B cell (primary cell): ENCODE results near the gene MPIG6B. TPM values are rescaled to one million over a fixed set of nuclear protein-coding genes. Genes with fewer than 3 reads are reported as not detected.

ENCODE experiments used
- ATAC-seq: fragments of 200-7000 bp; cut with Tn5 transposase; one replicate; pipeline ENCODE4 v1.10.0; 2021; ENCODE audit warnings: low read depth, mild to moderate bottlenecking, moderate number of reproducible peaks, moderate library complexity
- CTCF ChIA-PET: fragments of 350-600 bp; sonication (Branson Sonifier 250); formaldehyde crosslinking; loops from one replicate; lab custom pipeline; 2021; ENCODE audit warnings: antibody characterized with exemption, inconsistent platforms; lab: Charles Lee
- POLR2A ChIA-PET: fragments of 350-600 bp; sonication (Branson Sonifier 250); formaldehyde crosslinking; loops from one replicate; lab custom pipeline; 2021; ENCODE audit warnings: antibody characterized with exemption; lab: Charles Lee
- DNase-seq: peaks from one replicate; pipeline ENCODE4 v3.0.0; 2013
- H2AFZ ChIP-seq: 2 replicates; pipeline ENCODE4 v1.6.1; 2012; ENCODE audit warnings: mild to moderate bottlenecking, low read depth, low read length; ENCODE audit not compliant: insufficient read depth, poor library complexity, severe bottlenecking
- H3K27ac ChIP-seq, 2 donors: 1 replicate in 1 of 2; 2 replicates in 1 of 2; pipeline ENCODE4 v1.5.1; 2012 to 2013; ENCODE audit warnings: low read length in 2 of 2, mild to moderate bottlenecking in 2 of 2, moderate library complexity in 1 of 2
- H3K27me3 ChIP-seq, 4 experiments: fragments of 200-600 bp in 1 of 4; sonication (generic) in 1 of 4; replicated peaks in 1 of 4; 1 replicate in 2 of 4; 2 replicates in 2 of 4; pipeline versions ENCODE4 v1.6.1 to v1.7.0; 2013 to 2016; ENCODE audit warnings: low read length in 3 of 4, mild to moderate bottlenecking in 2 of 4, mixed read lengths in 1 of 4, moderate library complexity in 1 of 4; ENCODE audit not compliant: insufficient read depth in 4 of 4, control insufficient read depth in 3 of 4; ENCODE audit errors: control extremely low read depth in 1 of 4
- H3K36me3 ChIP-seq, 2 experiments: replicated peaks in 1 of 2; 1 replicate in 1 of 2; 2 replicates in 1 of 2; pipeline versions ENCODE4 v1.6.1 to v1.7.1; 2013; ENCODE audit warnings: low read length in 1 of 2; ENCODE audit not compliant: insufficient read depth in 2 of 2, control insufficient read depth in 1 of 2; ENCODE audit errors: control extremely low read depth in 1 of 2, extremely low read depth in 1 of 2
- H3K4me1 ChIP-seq, 2 donors: fragments of 200-600 bp in 1 of 2; sonication (generic) in 1 of 2; 1 replicate in 1 of 2; 2 replicates in 1 of 2; pipeline versions ENCODE4 v1.5.1 to v1.6.1; 2013 to 2017; ENCODE audit warnings: low read length in 2 of 2; ENCODE audit not compliant: control insufficient read depth in 2 of 2, insufficient read depth in 2 of 2
- H3K4me2 ChIP-seq: replicated peaks from 2 replicates; pipeline ENCODE3; 2012; ENCODE audit warnings: mild to moderate bottlenecking, low read depth, low read length; ENCODE audit not compliant: poor library complexity, severe bottlenecking
- H3K4me3 ChIP-seq, 5 experiments: fragments of 200-600 bp in 1 of 5; sonication (generic) in 1 of 5; 1 replicate in 3 of 5; 2 replicates in 2 of 5; pipeline versions ENCODE4 v1.5.1 to v1.7.0; 2011 to 2016; ENCODE audit warnings: low read length in 4 of 5, mild to moderate bottlenecking in 4 of 5, low read depth in 2 of 5, control low read depth in 1 of 5, moderate library complexity in 1 of 5; ENCODE audit not compliant: insufficient read depth in 1 of 5; ENCODE audit errors: control extremely low read depth in 1 of 5, extremely low read depth in 1 of 5
- H3K79me2 ChIP-seq: fragments of 200-600 bp; sonication (generic); one replicate; pipeline ENCODE4 v1.6.0; 2016; ENCODE audit warnings: low read length; ENCODE audit not compliant: control insufficient read depth, insufficient read depth
- H3K9ac ChIP-seq: fragments of 200-600 bp; sonication (generic); 2 replicates; pipeline ENCODE4 v1.6.1; 2017; ENCODE audit warnings: mild to moderate bottlenecking, low read length, moderate library complexity
- H3K9me3 ChIP-seq, 3 donors: one replicate each; pipeline versions ENCODE4 v1.6.1 to v1.7.1; 2013; ENCODE audit warnings: low read length in 2 of 3; ENCODE audit not compliant: control insufficient read depth in 2 of 3, insufficient read depth in 1 of 3; ENCODE audit errors: control extremely low read depth in 1 of 3
- H4K20me1 ChIP-seq: 2 replicates; pipeline ENCODE4 v1.6.0; 2012; ENCODE audit warnings: mild to moderate bottlenecking, low read length; ENCODE audit not compliant: insufficient read depth, control insufficient read depth, poor library complexity, severe bottlenecking
- H3K27ac Mint-ChIP-seq: one replicate; pipeline ENCODE4 v1.8.0; 2021; ENCODE audit warnings: mixed read lengths
- H3K27me3 Mint-ChIP-seq: one replicate; pipeline ENCODE4 v1.8.0; 2021; ENCODE audit warnings: mixed read lengths
- H3K4me1 Mint-ChIP-seq: one replicate; pipeline ENCODE4 v1.8.0; 2021; ENCODE audit warnings: mixed read lengths
- H3K4me3 Mint-ChIP-seq: one replicate; pipeline ENCODE4 v1.8.0; 2021; ENCODE audit warnings: mixed read lengths
- H3K9me3 Mint-ChIP-seq: one replicate; pipeline ENCODE4 v1.8.0; 2022; ENCODE audit warnings: mixed read lengths; ENCODE audit not compliant: insufficient read depth
- CTCF ChIP-seq: fragments of 200-600 bp; IDR thresholded peaks from one replicate; pipeline ENCODE4 v1.8.0; 2022; ENCODE audit warnings: antibody characterized with exemption, mild to moderate bottlenecking
- EZH2 ChIP-seq: IDR thresholded peaks from 2 replicates; pipeline ENCODE4 v1.6.1; 2012; ENCODE audit warnings: borderline replicate concordance, low read depth, mild to moderate bottlenecking, moderate library complexity, low read length; ENCODE audit not compliant: insufficient read depth, poor library complexity, severe bottlenecking
- WGBS: methylation state at CpG from one replicate; pipeline ENCODE4 v1.1.5; 2013; ENCODE audit warnings: missing lambda C conversion rate; ENCODE audit not compliant: insufficient coverage; 5-methylcytosine and 5-hydroxymethylcytosine counted together
- intact Hi-C: fragments of 100-400 bp; cut with micrococcal nuclease; formaldehyde crosslinking; loops from one replicate; pipeline ENCODE4 v1.10.0; 2022
- polyA plus RNA-seq: library from polyadenylated mRNA; depleted of rRNA; stranded (reverse); fragments of >200 nt; gene quantifications from 2 replicates; pipeline ENCODE4 v1.2.3, GENCODE V29; 2012
- total RNA-seq, 2 donors: library from RNA; stranded (reverse); fragments of 120-200 nt in 1 of 2; gene quantifications; 1 replicate in 1 of 2; 2 replicates in 1 of 2; pipeline versions ENCODE4 v1.2.3 to v1.2.4, GENCODE V29; 2013 to 2022

MPIG6B gene
- total and polyA plus RNA-seq, 2 donors (not counting 1 experiment from before 2014, with no cell fraction given), result 0.54 to 1.6 TPM

- no peaks in the 10 kb centered on the region for H4K20me1 ChIP-seq
- H2AFZ ChIP-seq, result no peak overlapping the region
- H3K27me3 ChIP-seq, result no peaks in the 10 kb centered on the region
- H3K79me2 ChIP-seq, result no peaks in the 10 kb centered on the region
- ATAC-seq, result no peak
- no peaks in the 10 kb centered on the region for H3K9me3 ChIP-seq
- TF ChIP-seq CTCF (no peak), EZH2 (no peak)
- ChIA-PET CTCF (no interaction called here), POLR2A (no interaction called here)
- no peak overlapping the region for H3K9ac ChIP-seq
- no peak for DNase-seq
- no peaks in the 10 kb centered on the region for H3K9me3 Mint-ChIP-seq
- H3K27ac ChIP-seq, result no peak overlapping the region
- no peak overlapping the region for H3K4me3 ChIP-seq
- H3K4me2 ChIP-seq, result no peak overlapping the region
- no peak overlapping the region for H3K27ac Mint-ChIP-seq
- H3K4me1 Mint-ChIP-seq, result peaks cover 20% of the 10 kb centered on the region
- peaks cover 11 to 22% of the 10 kb centered on the region in 2 donors for H3K4me1 ChIP-seq
- H3K36me3 ChIP-seq, result peaks cover 0 to 70% of the 10 kb centered on the region in 2 experiments
- no peaks in the 10 kb centered on the region for H3K27me3 Mint-ChIP-seq
- intact Hi-C loops, result no loop called here
- WGBS, result 99% methylated on average over 9 of the region's 14 CpGs
- H3K4me3 Mint-ChIP-seq, result no peak overlapping the region
Observed at GRCh38 chr6:31687860-31688693, 35.1 kb upstream of the MPIG6B start.
